Measurements from ENCODE around the gene CFAP74.
"Not testable (repeated sequence)": the region's sequence is repeated elsewhere in the genome, so short reads cannot be mapped to it uniquely, and the experiment has no call there.

The CFAP74 gene

GRCh38 chr1:1893291-1893985, 110.1 kb downstream of the CFAP74 start:
- no peak for DNase-seq (ENCODE audit: low spot score)

- no peak for DNase-seq (ENCODE audit: low spot score)
Observed at GRCh38 chr1:1892763-1893120, 110.8 kb downstream of the CFAP74 start.

DNA sequence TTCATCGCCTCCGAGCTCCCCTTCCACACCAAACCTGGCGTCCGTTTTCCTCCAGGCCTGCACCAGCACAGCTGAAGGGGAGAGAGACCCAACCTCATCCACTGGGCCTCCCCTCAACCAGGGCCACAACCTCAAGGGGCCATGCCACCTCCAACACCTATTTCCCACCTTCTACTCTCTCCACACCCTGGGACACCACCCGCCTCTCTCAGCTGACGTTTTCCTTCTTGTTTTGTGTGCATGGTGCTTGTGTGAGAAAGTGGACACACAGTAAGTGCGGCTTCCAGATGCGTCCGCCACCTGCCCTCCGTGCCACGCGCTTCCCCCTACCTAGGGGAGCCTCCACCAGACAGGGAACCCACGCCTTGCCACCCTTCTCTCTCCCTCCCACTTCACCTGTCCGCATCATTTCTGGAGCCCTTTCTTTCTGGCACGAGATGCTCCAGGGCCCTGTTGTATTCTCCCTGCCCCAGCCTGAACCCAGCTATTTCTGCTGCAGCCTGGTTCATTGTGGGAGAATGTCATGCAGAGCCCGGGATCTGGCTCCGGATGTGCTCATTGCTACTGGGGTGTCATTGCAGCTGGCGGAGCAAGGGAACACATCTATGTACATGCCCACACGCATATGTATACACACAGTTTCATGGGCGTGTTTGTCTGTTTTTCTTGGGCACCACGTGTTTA, 111.4 kb downstream of the CFAP74 start:
- DNase-seq (ENCODE audit: low spot score): no peak

GRCh38 chr1:1891349-1892078, 112.1 kb downstream of the CFAP74 start:
- DNase-seq (ENCODE audit: low spot score): peak; percentile 87

DNA sequence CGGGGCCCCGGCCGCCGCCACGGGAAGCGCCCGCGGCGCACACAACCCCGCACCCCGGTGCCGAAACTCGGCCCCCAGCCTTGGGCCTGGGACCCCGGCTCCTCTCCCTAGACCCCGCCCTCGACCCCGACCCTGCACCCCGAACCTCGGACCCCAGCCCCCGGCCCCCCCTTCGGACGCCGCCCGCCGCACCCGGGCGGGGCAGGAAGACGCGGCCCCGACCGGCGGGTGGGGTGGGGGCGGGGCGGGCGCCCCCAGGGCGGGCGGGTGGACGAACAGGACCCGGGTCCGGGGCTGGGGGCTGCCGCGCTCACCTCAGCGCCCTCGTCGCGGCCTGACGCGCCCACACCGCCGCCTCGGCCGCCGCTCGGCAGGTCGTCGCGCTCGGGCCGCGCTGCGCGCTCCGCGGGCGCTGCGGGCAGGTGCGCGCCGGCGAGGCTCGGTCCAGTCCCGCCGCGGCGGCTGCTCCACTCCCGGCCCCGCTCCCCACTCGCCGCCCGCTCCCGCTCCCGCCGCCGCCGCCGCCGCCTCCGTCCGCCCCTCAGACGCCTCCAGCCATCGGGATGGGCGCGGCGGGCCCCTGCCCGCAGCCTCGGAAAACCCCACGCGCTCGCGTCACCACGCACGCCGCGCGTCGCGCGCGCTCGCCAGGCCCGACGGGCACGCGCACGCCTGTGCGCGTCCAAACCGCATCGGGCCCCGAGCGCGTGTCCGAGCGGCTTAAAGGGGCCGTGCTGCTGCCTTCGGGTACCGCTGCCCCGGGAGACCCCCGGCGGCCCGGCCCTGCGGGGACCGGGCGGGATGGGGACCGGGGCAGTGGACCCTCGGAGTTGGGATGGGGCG, 112.9 kb downstream of the CFAP74 start, which contains the start of gene GNB1:
Gene GNB1 (minus strand): TSS at position 582 of the 843 bp plus-strand sequence. CDS start 65,634 bp downstream, outside the sequence.
- DNase-seq (ENCODE audit: low spot score): peak; percentile 98

- peak; percentile 73 for DNase-seq (ENCODE audit: low spot score)
Observed at GRCh38 chr1:1889847-1890505, 113.6 kb downstream of the CFAP74 start.

DNA sequence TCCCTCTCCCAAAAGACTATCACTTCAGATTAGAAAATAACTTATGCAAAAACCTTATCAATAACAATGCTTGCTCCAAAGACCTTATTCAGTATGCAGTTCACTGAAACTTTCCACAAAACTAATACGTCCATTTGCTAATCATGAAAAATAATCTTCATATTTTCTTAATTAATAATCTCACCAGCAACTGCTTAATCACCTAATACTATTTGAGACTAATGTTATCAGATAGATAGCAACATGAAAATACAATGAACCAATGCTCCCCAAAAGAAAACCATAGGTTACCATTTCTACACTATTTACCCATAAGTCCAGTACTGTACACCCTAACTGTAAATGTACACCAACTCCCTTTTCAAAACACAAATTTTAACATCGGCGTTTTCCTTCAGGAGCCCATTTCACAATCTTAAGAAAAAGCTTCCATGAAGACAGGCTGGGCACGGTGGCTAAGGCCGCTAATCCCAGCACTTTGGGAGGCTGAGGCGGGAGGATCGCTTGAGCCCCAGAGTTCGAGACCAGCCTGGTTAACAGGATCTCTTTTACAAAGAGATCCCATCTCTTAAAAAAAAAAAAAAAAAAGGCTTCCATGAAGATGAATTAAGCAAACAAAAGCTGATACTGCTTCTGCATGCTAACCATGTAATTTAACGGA, 114.4 kb downstream of the CFAP74 start:
- no peak for DNase-seq (ENCODE audit: low spot score)

- DNase-seq (ENCODE audit: low spot score): not testable (repeated sequence)
Observed at GRCh38 chr1:1883890-1884289, 119.7 kb downstream of the CFAP74 start.

DNA sequence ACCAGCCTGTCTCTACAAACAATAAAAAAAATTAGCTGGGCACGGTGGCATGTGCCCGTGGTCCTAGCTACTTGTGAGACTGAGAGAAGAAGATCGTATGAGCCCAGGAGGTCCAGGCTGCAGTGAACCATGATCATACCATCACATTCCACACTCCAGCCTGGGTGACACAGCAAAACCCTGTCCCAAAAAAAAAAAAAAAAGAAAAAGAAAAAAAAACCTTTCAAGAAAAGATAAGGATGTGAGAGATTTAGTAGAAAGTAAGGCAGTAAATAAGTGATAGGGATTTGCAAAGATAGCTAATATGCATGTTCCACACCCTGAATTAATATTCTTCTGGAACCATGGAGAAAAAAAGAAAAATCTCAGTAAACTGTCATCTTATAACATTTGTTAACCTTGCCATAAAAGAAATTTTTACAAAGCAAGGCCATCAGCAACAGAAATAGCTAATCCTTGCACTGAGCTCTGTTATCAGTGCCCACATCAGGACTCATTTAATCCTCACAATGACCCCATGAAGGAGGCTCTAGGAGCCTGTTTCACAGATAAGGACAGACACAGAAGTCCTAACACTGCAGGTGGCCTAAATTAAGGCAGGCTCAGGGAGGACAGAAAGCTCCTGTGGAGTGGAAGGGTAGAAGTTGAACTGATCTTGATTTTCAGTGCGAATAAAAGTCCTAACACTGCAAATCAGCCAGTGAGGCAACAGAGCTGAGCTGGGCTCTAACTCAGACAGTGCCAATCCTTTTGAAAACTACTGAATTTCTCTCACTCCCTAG, 120.3 kb downstream of the CFAP74 start:
- no peak for DNase-seq (ENCODE audit: low spot score)

- no peak for DNase-seq (ENCODE audit: low spot score)
Observed at GRCh38 chr1:1881727-1882126, 121.9 kb downstream of the CFAP74 start.

GRCh38 chr1:1880617-1881312, 122.8 kb downstream of the CFAP74 start:
- no peak for DNase-seq (ENCODE audit: low spot score)

DNA sequence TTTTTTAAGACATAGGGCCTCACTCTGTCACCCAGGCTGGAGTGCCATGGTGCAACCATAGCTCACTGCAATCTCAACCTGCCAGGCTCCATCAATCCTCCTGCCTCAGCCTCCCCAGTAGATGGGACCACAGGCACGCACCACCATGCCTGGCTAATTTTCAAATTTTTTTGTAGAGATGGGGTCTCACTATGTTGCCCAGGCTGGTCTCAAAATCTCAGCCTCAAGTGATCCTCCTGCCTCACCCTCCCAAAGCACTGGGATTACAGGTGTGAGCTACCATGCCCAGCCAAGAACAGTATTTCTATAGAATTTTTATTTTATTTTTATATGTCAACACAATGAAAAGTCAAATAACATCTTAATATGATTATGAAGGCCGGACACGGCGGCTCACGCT, 123.6 kb downstream of the CFAP74 start:
- no peak for DNase-seq (ENCODE audit: low spot score)

- no peak for DNase-seq (ENCODE audit: low spot score)
Observed at GRCh38 chr1:1877865-1878436, 125.6 kb downstream of the CFAP74 start.

DNA sequence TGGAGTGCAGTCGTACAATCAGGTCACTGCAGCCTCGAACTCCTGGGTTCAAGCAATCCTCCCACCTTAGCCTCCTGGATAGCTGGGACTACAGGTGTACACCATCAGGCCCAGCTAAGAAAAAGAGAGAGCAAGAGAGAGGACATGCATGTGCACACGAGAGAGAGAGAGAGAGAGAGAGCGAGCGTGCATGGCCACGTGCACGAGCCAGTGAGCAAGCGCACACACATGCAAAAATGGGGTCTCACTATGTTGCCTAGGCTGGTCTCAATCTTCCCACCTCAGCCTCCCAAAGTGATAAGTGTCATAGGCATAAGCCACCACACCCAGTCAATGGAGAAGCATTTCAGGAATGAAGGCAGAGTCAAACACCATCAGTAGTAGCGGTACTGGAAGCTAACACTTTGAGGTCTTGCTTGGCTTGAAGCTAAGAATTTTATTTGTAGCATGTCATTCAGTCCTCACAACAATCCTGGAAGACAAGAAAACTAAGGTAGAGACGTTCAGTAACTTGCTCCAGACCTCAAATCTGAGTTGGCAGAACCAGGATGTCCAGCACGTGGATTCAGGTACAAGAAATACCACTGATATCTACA, 127.2 kb downstream of the CFAP74 start:
- no peak for DNase-seq (ENCODE audit: low spot score)

DNA sequence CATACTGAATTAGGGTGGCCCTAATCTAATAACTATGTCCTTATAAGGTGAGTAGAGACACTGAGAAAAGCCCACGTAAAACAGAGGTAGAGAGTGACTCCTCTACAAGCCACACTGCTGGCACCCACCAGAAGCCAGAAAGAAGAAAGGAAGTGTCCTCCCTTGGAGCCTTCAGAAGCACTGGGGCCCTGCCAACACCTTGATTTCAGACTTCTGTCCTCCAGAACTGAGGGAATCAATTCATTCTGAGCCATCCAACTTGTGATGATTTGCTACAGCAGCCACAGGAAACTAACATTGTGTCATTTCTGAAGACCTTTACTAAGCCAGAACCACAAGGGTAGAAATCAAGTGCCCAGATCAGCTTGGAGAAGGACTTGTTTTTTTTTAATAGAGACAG, 127.7 kb downstream of the CFAP74 start:
- no peak for DNase-seq (ENCODE audit: low spot score)

- DNase-seq (ENCODE audit: low spot score): no peak
Observed at GRCh38 chr1:1874901-1875300, 128.7 kb downstream of the CFAP74 start.

- no peak for DNase-seq (ENCODE audit: low spot score)
Observed at GRCh38 chr1:1873186-1873585, 130.4 kb downstream of the CFAP74 start.

DNA sequence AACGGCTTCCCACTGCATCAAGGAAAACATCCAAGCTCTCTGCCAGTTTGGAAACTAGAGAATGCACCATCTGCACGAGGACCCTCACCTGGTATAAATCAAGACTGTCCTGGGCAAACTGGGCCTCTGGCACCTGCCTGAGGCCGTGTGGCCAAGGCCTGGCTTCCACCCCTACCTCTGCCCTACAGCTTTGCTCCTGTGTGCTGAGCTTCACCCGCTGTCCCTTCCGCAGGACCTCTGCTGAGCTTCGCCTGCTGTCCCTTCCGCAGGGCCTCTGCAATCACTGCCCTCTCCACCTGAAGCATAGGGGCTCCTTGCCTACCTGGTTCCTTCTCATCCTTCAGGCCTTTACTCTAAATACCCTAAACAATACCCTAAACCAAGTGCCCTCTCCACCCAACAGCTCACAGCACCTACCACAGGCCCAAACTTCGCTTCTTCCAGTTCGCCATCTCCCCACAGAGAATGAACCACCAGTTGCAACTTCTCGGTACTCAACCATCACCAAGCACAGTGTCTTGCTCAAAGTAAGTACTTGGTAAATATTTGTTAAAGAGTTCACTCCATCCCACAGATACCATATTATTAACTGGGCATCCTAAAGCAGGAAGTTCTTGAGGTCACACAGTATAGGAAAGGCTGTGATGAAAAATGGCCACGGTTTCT, 131.1 kb downstream of the CFAP74 start:
- DNase-seq (ENCODE audit: low spot score): no peak

Measured in AG08396 (cell line).